Naive thymus-derived CD8-positive, alpha-beta T cell (primary cell): Measurements from ENCODE around the gene FASTKD1. TPM values are rescaled to one million over a fixed set of nuclear protein-coding genes. Genes with fewer than 3 reads are reported as not detected.
"Not testable (repeated sequence)": the region's sequence is repeated elsewhere in the genome, so short reads cannot be mapped to it uniquely, and the experiment has no call there.

Source experiments
- ATAC-seq, 2 donors: fragments of 150-1000 bp; cut with Tn5 transposase in 1 of 2; sonication (Bioruptor Pico), chemical (Tn5 transposase) in 1 of 2; 1 replicate in 1 of 2; 2 replicates in 1 of 2; pipeline ENCODE4 v1.10.0; 2021; ENCODE audit warnings: mild to moderate bottlenecking in 2 of 2, moderate library complexity in 2 of 2
- POLR2A ChIA-PET: fragments of 350-600 bp; sonication (Branson Sonifier 250); formaldehyde crosslinking; loops from one replicate; lab custom pipeline; 2021; ENCODE audit warnings: antibody characterized with exemption; lab: Charles Lee
- DNase-seq, 10 donors: peaks; one replicate each; pipeline versions ENCODE4 v3.0.0 to v3.0.0-alpha.2; 2020 to 2022
- H3K27ac Mint-ChIP-seq, 10 donors: one replicate each; pipeline ENCODE4 v1.8.0; 2020 to 2022; ENCODE audit warnings: mild to moderate bottlenecking in 10 of 10, mixed read lengths in 10 of 10, moderate library complexity in 4 of 10, inconsistent platforms in 1 of 10
- H3K27me3 Mint-ChIP-seq, 5 donors: one replicate each; pipeline ENCODE4 v1.8.0; 2021 to 2022; ENCODE audit warnings: mixed read lengths in 5 of 5
- H3K36me3 Mint-ChIP-seq, 3 donors: one replicate each; pipeline ENCODE4 v1.8.0; 2020 to 2022; ENCODE audit warnings: mixed read lengths in 3 of 3, mild to moderate bottlenecking in 2 of 3, inconsistent platforms in 1 of 3
- H3K4me1 Mint-ChIP-seq, 4 donors: one replicate each; pipeline ENCODE4 v1.8.0; 2021 to 2022; ENCODE audit warnings: mixed read lengths in 4 of 4
- H3K4me3 Mint-ChIP-seq, 10 donors: one replicate each; pipeline ENCODE4 v1.8.0; 2020 to 2022; ENCODE audit warnings: mild to moderate bottlenecking in 10 of 10, mixed read lengths in 10 of 10, moderate library complexity in 6 of 10, inconsistent platforms in 1 of 10
- H3K9me3 Mint-ChIP-seq, 9 donors: one replicate each; pipeline ENCODE4 v1.8.0; 2020 to 2022; ENCODE audit warnings: mixed read lengths in 9 of 9, mild to moderate bottlenecking in 3 of 9, inconsistent platforms in 1 of 9, moderate library complexity in 1 of 9
- polyA plus RNA-seq, 3 donors: library from polyadenylated mRNA; unstranded; fragments of 300-500 nt; fragmentation: Illumina TruSeq; gene quantifications; one replicate each; pipeline ENCODE4 v1.2.3, GENCODE V29; 2021
- total RNA-seq, 8 experiments: library from RNA in 2 of 8; stranded (reverse) in 2 of 8; gene quantifications; one replicate each; pipeline ENCODE4 v1.2.3 and lab custom pipeline; 2021 to 2026

FASTKD1 gene, protein sequence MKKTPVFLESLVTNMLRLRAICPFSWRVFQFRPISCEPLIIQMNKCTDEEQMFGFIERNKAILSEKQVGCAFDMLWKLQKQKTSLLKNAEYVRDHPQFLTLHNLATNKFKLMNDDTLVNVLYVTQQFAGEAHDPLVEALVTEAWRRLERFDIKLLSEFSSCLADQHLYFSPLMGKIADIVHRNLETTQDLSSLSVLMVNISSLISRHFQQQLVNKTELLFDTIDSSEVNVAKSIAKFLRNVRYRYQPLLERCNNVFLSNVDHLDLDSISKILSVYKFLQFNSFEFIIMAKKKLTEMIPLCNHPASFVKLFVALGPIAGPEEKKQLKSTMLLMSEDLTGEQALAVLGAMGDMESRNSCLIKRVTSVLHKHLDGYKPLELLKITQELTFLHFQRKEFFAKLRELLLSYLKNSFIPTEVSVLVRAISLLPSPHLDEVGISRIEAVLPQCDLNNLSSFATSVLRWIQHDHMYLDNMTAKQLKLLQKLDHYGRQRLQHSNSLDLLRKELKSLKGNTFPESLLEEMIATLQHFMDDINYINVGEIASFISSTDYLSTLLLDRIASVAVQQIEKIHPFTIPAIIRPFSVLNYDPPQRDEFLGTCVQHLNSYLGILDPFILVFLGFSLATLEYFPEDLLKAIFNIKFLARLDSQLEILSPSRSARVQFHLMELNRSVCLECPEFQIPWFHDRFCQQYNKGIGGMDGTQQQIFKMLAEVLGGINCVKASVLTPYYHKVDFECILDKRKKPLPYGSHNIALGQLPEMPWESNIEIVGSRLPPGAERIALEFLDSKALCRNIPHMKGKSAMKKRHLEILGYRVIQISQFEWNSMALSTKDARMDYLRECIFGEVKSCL
- total RNA-seq, result 10 to 100 TPM; 25.3 to 26.8 TPM
- polyA plus RNA-seq, result 10 to 100 TPM; 10.8 to 17.3 (median 16.5) TPM
- total RNA-seq (lab: John Stamatoyannopoulos, UW), result 13.8 to 56.4 (median 31.6) reads per million in 6 experiments

DNA sequence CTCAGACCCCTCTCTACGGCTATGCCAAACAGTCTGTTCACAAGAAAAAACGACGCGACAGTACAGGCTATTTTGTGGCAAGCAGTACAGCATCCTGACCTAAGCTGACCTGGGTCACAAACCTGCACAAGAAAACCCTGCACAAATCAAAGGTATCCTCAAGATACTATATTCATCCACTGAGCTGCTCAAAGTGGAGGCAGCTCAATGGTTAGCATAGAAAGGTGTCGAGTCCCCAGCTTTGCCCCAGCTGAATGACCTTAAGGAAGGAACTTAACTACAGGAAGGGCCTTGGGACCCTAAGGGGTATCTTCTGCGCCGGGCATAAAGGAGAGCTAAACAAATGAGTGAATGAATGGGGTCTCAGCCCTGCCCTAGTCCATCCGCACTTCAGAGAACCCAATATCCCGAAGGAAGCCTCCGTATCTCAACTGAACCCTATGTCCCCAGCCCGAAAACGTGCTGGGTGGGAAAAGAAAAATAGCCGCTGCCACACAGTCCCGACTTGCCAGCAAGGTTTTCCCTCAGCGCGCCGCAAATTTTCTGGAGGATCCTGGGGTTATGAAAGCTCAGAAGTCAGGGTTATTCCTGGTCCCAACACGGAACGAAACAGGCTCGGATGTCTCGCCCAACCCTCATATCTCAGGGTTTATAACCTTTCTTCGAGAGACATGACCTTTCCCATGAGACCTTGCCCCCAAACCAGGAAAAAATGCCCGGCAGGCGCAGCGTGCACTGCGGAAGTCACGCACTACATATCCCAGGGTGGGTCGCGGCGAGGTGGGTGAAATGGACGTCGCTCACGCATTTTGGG is at the start of gene FASTKD1:
Gene FASTKD1, minus strand, starts transcription at position 706 of the 814 bp plus-strand sequence. CDS start 1,836 bp downstream, outside the sequence.
- H3K36me3 Mint-ChIP-seq, result peaks cover 0 to 11% (median 0%) of the 10 kb centered on the region in 3 donors
- peaks cover 9 to 27% (median 20%) of the 10 kb centered on the region in 4 donors for H3K4me1 Mint-ChIP-seq
- peak; percentile 100 for ATAC-seq
- POLR2A ChIA-PET, result interaction anchor here (0.7 to 2.9 kb wide), 4 partner anchors 8 to 94 kb away, joined by 3 to 38 read pairs (median 8); partner anchors contain the start of genes BBS5 and PPIG
- H3K27ac Mint-ChIP-seq, result peak within 1 kb of the TSS; percentile 39 to 98 (median 95)
- no peaks in the 10 kb centered on the region for H3K9me3 Mint-ChIP-seq
- H3K27me3 Mint-ChIP-seq, result peaks cover 0 to 3% (median 0%) of the 10 kb centered on the region in 5 donors
- H3K4me3 Mint-ChIP-seq, result peak within 1 kb of the TSS; percentile 95 to 100 (median 97)
- DNase-seq, result peak; percentile 67 to 88 (median 78)

DNA sequence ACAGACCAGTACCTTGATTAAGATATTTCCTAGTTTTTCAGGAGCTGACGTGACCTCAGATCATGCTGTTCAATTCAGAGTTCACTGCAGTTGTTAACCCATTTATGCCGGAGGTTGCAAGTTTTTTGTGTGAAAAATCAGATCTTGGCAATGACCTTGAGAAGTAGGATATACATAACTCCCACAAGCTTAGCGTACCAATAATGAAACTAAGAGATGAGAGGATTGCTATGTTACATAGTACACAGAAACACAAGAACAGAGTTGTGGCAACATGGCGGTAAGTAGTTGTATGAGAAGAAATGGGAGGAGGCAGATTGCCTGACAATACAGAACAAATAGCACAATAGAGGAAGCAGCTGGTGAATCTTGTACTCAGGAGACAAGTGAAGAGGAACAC is 49.6 kb upstream of the FASTKD1 start:
- ATAC-seq (no peak), DNase-seq (no peak)
- Mint-ChIP-seq H3K4me3 (no peak overlapping the region), H3K36me3 (peaks cover 9 to 86% (median 30%) of the 10 kb centered on the region in 3 donors), H3K9me3 (no peaks in the 10 kb centered on the region), H3K27ac (peak overlapping the region in 2 of 10 donors; percentile 6 to 21), H3K4me1 (peaks cover 19 to 32% (median 23%) of the 10 kb centered on the region in 4 donors), H3K27me3 (no peaks in the 10 kb centered on the region)
- POLR2A ChIA-PET, result no interaction called here

DNA sequence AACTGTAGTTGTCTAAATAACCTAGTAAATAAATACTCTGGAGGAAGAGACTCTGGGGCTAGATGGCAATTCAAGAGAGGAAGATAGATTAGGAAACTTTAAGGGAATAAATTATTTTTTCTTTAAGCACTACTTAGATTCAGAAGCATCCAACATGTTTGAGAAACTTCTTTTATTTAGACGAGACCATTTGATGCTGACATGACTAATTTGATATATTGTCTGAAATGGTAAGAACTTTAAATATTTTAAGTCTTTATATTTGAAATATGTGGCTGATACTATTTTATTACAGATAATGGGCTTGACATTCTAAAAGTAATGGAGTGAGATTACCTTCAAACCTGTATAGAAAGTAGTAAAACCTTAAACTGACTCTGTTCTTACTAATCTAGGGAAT is 46.8 kb upstream of the FASTKD1 start:
- peaks cover 30 to 46% (median 37%) of the 10 kb centered on the region in 4 donors for H3K4me1 Mint-ChIP-seq
- H3K9me3 Mint-ChIP-seq, result peaks cover 0 to 12% (median 0%) of the 10 kb centered on the region in 9 donors
- ATAC-seq, result no peak
- DNase-seq, result no peak
- no peak overlapping the region for H3K27ac Mint-ChIP-seq
- POLR2A ChIA-PET, result no interaction called here
- H3K27me3 Mint-ChIP-seq, result no peaks in the 10 kb centered on the region
- no peak overlapping the region for H3K4me3 Mint-ChIP-seq
- peaks cover 19 to 90% (median 49%) of the 10 kb centered on the region in 3 donors for H3K36me3 Mint-ChIP-seq

DNA sequence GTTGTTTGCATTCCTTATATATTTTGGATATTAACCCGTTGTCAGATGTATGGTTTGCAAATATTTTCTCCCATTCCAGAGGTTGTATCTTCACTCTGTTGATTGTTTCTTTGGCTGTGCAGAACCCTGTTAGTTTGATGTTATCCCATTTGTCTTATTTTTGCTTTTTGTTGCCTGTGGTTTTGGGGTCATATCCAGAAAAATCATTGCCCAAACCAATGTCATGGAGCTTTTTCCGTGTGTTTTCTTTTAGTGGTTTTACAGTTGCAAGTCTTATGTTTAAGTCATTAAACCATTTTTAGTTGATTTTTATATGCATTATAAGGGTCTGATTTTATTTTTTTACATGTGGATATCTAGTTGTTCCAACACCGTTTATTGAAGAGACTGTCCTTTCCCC is 46.3 kb upstream of the FASTKD1 start:
- peaks cover 0 to 12% (median 0%) of the 10 kb centered on the region in 9 donors for H3K9me3 Mint-ChIP-seq
- POLR2A ChIA-PET, result no interaction called here
- H3K27me3 Mint-ChIP-seq, result no peaks in the 10 kb centered on the region
- H3K36me3 Mint-ChIP-seq, result peaks cover 19 to 90% (median 53%) of the 10 kb centered on the region in 3 donors
- DNase-seq, result no peak
- no peak overlapping the region for H3K4me3 Mint-ChIP-seq
- H3K27ac Mint-ChIP-seq, result peak overlapping the region in 2 of 10 donors; percentile 15 to 60
- H3K4me1 Mint-ChIP-seq, result peaks cover 30 to 46% (median 37%) of the 10 kb centered on the region in 4 donors
- no peak for ATAC-seq

DNA sequence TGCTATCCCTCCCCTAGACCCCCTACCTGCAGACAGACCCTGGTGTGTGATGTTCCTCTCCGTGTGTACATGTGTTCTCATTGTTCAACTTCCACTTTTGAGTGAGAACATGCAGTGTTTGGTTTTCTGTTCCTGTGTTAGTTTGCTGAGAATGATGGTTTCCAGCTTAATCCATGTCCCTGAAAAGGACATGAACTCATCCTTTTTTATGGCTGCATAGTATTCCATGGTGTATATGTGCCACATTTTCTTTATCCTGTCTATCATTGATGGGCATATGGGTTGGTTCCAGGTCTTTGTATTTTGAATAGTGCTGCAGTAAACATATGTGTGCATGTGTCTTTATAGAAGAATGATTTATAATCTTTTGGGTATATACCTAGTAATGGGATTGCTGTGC is 42.3 kb upstream of the FASTKD1 start:
- H3K4me1 Mint-ChIP-seq, result peaks cover 22 to 37% (median 32%) of the 10 kb centered on the region in 4 donors
- peaks cover 13 to 94% (median 79%) of the 10 kb centered on the region in 3 donors for H3K36me3 Mint-ChIP-seq
- ATAC-seq, H3K27me3 Mint-ChIP-seq, POLR2A ChIA-PET, H3K27ac Mint-ChIP-seq, DNase-seq, H3K4me3 Mint-ChIP-seq: not testable (repeated sequence)
- peaks cover 0 to 12% (median 0%) of the 10 kb centered on the region in 9 donors for H3K9me3 Mint-ChIP-seq

DNA sequence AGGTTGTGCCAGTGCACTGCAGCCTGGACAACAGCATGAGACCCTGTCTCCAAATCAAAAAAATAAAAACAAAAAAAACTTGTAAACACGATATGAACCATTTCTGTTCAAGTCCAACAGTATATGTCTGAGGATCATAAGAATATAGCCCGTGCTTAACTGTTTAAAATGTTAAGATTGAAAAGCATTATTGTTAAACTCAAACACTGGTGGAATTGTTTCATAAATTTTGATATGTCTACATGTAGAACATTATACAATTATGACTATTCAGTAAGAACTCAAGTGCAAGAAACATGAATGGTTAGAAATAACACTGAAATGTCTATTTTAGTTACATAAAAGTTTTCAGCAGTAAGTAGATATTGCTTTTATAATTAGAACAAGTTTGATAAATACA is 40.2 kb upstream of the FASTKD1 start:
- POLR2A ChIA-PET, result no interaction called here
- H3K4me3 Mint-ChIP-seq, result no peak overlapping the region
- peaks cover 22 to 94% (median 83%) of the 10 kb centered on the region in 3 donors for H3K36me3 Mint-ChIP-seq
- peaks cover 0 to 12% (median 0%) of the 10 kb centered on the region in 9 donors for H3K9me3 Mint-ChIP-seq
- ATAC-seq, result no peak
- peaks cover 15 to 29% (median 22%) of the 10 kb centered on the region in 4 donors for H3K4me1 Mint-ChIP-seq
- no peak for DNase-seq
- H3K27me3 Mint-ChIP-seq, result no peaks in the 10 kb centered on the region
- H3K27ac Mint-ChIP-seq, result no peak overlapping the region

DNA sequence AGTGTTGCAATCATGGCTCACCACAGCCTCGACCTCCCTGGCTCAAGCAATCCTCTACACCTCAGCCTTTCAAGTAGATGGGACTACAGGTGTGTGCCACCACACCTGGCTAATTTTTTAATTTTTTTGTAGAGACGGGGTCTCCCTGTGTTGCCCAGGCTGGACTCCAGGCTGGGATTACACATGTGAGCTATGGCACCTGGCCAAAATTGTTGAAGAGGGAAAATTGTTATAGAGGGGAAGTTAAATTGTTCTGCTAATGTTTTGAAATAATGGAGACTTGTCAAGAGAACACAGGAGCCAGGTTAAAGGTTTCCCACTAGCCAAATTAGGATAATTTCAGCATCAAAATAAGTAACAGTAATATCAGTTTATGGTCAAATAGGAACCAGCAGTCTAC is 35.6 kb upstream of the FASTKD1 start:
- H3K4me3 Mint-ChIP-seq, result no peak overlapping the region
- no peak for DNase-seq
- POLR2A ChIA-PET, result no interaction called here
- no peaks in the 10 kb centered on the region for H3K9me3 Mint-ChIP-seq
- H3K36me3 Mint-ChIP-seq, result peaks cover 10 to 89% (median 46%) of the 10 kb centered on the region in 3 donors
- H3K27ac Mint-ChIP-seq, result peak overlapping the region in 1 of 10 donors; percentile 75
- ATAC-seq, result no peak
- H3K27me3 Mint-ChIP-seq, result no peaks in the 10 kb centered on the region
- H3K4me1 Mint-ChIP-seq, result peaks cover 0 to 6% (median 2%) of the 10 kb centered on the region in 4 donors

DNA sequence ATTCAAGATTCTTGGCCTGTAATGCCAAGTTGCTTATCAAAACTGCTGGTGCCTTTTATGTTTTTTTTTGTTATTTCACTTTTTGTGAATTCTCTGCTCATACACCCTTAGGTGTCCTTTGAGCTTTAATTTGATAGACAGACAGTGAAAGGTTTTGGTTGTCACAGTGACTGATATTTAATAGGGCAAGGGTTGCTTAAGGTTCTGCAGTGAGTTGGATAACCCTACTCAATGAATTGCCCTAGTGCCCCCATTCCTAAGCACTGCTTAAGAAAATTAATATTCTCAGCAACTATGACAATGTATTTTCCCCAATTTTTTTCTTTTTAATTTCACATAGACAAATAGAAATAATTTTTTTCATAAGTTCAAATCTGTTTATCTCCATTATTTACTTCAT is 25.9 kb upstream of the FASTKD1 start:
- Mint-ChIP-seq H3K36me3 (peaks cover 0 to 45% (median 2%) of the 10 kb centered on the region in 3 donors), H3K27me3 (no peaks in the 10 kb centered on the region), H3K4me1 (peaks cover 14 to 44% (median 38%) of the 10 kb centered on the region in 4 donors), H3K4me3 (peak overlapping the region in 1 of 10 donors; percentile 12), H3K27ac (no peak overlapping the region), H3K9me3 (no peaks in the 10 kb centered on the region)
- DNase-seq (no peak), ATAC-seq (no peak)
- POLR2A ChIA-PET, result no interaction called here

DNA sequence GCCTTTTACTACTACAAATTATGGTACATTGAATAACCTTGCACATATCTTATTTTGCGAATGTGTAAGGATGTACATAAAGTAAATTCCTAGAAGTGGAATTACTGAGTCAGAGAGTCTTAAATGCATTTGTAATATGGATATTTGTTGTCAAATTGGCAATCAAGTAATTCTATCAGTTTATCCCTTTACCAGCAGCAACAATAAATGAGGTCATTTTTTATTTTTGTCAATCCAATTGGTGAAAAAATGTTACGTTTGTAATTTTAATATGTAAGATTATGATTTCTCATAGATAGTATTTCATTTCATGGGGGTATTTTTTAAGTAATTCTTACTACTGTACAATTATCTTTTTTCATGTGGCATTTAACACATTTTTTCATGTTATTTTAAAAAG is 25.3 kb upstream of the FASTKD1 start:
- Mint-ChIP-seq H3K4me1 (peaks cover 14 to 45% (median 40%) of the 10 kb centered on the region in 4 donors), H3K4me3 (no peak overlapping the region), H3K36me3 (peaks cover 0 to 40% (median 2%) of the 10 kb centered on the region in 3 donors), H3K27ac (no peak overlapping the region), H3K9me3 (no peaks in the 10 kb centered on the region), H3K27me3 (no peaks in the 10 kb centered on the region)
- ATAC-seq, result no peak
- POLR2A ChIA-PET, result no interaction called here
- DNase-seq, result no peak

DNA sequence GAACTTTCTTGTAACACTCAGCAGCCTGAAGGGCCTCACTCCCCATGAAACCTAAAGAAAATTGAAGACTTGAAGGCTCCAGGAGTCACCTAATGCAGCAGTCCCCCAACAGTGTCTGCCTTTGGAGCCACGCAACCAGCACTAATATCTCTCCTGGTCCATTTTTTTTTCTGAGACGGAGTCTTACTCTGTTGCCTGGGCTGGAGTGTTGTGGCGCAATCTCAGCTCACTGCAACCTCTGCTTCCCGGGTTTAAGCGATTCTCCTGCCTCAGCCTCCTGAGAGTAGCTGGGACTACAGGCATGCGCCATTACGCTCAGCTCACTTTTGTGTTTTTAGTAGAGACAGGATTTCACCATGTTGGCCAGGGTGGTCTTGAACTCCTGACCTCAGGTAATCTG is 22.9 kb upstream of the FASTKD1 start:
- ATAC-seq, H3K27me3 Mint-ChIP-seq, H3K9me3 Mint-ChIP-seq, DNase-seq, POLR2A ChIA-PET: not testable (repeated sequence)
- H3K4me3 Mint-ChIP-seq, result peak overlapping the region in 1 of 10 donors; percentile 3
- peaks cover 0 to 31% (median 2%) of the 10 kb centered on the region in 3 donors for H3K36me3 Mint-ChIP-seq
- H3K4me1 Mint-ChIP-seq, result peaks cover 12 to 51% (median 34%) of the 10 kb centered on the region in 4 donors
- peak overlapping the region in 2 of 10 donors; percentile 35 to 57 for H3K27ac Mint-ChIP-seq

DNA sequence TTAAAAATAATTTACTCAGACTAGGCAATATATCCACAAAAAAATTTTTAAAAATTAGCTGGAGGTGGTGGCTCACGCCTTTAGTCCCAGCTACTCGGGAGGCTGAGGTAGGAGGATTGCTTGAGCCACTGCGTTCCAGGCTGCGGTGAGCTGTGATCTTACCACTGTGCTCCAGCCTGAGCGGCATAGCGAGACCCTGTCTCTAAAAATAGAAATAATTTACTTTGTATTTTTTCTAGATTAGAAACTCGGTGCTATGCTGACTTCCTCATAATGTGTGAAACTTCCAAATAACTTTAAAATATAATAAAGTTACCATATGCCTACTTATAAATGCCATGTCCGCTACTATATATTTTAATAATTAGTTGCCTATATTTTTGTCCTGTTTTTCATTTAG is 17.1 kb upstream of the FASTKD1 start:
- POLR2A ChIA-PET, result no interaction called here
- no peak for DNase-seq
- no peaks in the 10 kb centered on the region for H3K9me3 Mint-ChIP-seq
- no peaks in the 10 kb centered on the region for H3K27me3 Mint-ChIP-seq
- ATAC-seq, result no peak
- peak overlapping the region in 2 of 10 donors; percentile 11 to 52 for H3K4me3 Mint-ChIP-seq
- peaks cover 16 to 72% (median 42%) of the 10 kb centered on the region in 4 donors for H3K4me1 Mint-ChIP-seq
- H3K36me3 Mint-ChIP-seq, result peaks cover 3 to 25% (median 4%) of the 10 kb centered on the region in 3 donors
- H3K27ac Mint-ChIP-seq, result peak overlapping the region in 2 of 10 donors; percentile 6 to 57
